HG03045 (cell line): ENCODE measurements around the gene TUBA4A.
"Not testable (repeated sequence)": the region's sequence is repeated elsewhere in the genome, so short reads cannot be mapped to it uniquely, and the experiment has no call there.

Experiments used
- ATAC-seq: cut with Tn5 transposase; IDR thresholded peaks from one replicate; pipeline ENCODE4 v1.9.1; 2021; ENCODE audit warnings: mild to moderate bottlenecking, moderate library complexity; ENCODE audit not compliant: unreplicated experiment

The TUBA4A gene

DNA sequence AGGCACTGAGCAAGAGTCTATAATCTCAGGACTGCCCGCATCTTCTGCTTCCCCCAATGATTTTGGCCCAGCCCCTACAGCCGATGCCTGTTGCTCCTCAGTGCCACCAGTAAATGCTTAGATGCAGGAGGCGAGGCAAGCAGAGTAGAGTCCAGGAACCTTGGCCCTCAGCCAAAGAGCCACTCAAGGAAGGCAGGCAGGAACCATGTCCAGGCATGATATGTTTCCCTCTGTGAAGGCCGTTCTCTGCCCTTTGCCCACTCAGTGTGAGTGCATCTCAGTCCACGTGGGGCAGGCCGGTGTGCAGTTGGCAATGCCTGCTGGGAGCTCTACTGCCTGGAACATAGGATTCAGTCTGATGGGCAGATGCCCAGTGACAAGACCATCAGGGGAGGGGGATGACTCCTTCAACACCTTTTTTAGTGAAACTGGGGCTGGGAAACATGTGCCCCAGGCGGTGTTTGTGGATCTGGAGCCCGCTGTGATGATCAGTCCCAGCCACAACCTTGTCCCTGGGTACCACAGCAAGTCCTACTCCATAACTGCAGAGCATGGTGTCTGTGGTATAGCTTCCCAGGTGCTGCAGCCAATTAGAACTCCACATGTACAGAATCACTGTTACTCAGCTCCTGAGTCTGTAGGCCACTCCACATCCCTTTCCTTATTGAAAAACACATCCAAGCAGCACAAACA lies 15.8 kb upstream of the TUBA4A start:
- ATAC-seq: no peak

DNA sequence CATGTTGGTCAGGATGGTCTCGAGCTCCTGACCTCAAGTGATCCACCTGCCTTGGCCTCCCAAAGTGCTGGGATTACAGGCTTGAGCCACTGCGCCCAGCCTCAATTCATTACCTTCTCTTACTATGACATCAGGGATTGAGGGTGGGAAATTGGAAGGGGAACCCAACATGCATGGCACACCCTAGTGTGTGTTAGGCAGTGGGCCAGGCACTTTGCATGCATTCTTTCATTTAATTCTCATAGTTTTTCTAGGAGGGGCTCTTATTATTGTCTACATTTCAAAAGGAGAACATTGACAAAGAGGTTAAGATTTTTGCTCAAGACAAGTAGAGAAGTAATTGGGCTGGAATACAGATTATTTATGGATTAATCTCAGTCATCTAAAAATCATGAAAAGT lies 14.6 kb upstream of the TUBA4A start:
- ATAC-seq: no peak

DNA sequence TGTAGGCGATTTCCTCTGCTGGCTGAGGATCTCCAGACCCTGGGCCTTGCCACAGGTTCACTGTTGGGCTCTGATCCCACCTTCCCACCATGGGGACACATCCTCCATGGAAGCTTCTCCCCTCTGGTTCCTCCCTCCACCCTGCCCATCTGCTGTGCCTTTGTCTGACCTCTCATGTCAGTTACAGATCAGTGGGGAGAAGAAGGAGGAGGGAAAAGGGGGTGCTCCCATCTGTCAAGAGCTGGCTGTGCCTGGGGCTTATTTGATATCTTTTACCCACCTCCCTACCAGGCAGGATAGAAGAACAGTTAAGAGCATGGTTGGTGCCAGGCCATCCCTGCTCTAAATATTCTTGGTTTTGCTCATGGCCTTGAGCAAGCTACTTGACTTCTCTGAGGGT lies 13.2 kb upstream of the TUBA4A start:
- no peak for ATAC-seq

DNA sequence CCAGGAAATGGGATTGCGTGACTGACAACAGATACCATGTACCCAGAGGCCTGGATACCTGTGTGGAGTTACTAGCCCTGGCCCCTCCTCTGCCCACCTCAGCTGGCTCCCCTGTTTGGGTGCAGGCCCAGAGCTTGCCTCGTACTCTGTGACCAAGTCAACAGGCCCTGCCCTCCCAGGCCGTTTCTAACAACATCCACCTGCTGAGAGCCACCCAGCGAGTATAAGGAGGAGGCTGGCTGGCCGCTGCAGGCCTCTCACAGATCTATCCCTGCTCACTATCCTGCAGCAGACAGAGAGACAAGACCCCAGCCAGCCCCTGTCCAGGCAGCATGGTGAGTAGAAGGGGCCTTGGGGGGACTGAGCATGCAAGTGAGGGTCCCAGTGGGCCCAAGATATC lies 12.5 kb upstream of the TUBA4A start:
- ATAC-seq: no peak

DNA sequence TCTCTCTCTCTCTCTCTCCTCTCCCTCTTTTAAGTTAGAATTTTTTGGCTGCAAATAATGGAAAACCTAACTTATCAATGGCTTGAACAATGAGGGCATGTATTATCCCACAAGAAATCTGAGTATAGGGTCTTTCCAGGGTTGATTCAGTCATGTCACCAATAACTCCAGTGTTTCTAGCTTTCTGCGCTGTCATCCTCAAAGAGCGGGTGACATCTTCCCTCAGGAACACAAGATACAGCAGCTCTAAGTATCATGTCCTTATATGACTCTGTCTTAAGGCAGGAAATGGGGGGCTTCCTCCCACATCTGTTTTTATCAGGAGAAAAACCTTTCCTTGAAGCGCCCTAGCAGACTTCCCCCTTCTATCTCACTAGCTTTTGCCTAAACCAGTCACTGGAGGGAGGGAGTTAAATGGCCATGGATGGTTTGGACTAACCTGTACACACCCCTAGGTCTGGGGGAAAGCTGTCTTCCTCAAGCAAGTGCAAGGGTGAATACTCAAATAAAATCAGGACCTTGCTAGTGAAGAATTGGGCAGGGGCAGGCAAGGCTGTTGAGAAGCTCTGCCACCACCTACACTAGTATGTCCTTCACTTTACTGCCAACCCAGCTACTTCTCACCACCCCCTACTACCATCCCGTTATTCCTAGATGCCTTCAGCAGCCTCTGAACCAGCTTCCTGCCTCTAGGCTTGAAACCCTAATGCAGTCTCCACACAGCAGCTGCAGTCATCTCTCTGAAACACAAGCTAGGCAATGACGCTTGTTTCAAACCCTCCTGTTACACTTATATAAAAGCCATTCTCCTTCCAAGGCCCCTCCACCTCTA lies 7.5 kb upstream of the TUBA4A start:
- no peak for ATAC-seq

DNA sequence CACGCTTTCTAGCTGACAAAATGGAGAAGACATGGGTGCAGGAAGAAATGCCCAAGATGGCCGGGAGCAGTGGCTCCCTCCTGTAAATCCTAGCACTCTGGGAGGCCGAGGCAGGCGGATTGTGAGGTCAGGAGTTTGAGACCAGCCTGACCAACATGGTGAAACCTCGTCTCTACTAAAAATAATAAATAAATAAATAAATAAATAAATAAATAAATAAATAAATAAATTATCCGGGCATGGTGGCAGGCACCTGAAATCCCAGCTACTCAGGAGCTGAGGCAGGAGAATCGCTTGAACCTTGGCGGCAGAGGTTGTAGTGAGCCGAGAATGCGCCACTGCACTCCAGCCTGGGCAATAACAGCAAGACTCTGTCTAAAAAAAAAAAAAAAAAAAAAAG lies 5.2 kb upstream of the TUBA4A start:
- ATAC-seq: not testable (repeated sequence)

DNA sequence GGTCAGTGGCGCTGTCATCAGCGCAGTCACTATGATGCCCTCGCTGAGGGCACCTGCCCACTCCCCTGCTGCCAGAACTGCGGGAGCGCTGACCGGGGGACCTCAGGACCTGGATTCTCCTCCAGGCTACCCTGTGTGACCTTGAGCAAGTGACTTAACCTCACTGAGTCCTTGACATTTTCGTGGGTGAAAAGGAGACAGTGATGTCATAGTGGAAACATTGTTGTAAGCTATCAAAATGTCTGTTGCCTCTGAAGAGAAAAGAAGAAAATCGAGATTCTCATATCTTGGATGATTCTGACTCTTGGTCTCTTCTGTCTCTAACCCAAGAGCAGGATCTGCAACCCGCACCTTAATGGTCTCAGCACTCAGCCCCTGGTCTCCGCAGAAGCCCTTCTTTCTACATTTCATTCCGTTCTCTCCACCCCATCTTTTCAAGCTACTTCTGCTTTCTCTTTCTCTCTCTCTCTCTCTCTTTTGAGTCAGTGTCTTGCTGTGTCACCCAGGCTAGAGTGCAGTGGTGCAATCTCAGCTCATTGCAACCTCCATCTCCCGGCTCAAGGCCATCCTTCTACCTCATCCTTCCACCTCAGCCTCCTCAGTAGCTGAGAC lies 978 bp upstream of the TUBA4A start:
- peak; percentile 23 for ATAC-seq

DNA sequence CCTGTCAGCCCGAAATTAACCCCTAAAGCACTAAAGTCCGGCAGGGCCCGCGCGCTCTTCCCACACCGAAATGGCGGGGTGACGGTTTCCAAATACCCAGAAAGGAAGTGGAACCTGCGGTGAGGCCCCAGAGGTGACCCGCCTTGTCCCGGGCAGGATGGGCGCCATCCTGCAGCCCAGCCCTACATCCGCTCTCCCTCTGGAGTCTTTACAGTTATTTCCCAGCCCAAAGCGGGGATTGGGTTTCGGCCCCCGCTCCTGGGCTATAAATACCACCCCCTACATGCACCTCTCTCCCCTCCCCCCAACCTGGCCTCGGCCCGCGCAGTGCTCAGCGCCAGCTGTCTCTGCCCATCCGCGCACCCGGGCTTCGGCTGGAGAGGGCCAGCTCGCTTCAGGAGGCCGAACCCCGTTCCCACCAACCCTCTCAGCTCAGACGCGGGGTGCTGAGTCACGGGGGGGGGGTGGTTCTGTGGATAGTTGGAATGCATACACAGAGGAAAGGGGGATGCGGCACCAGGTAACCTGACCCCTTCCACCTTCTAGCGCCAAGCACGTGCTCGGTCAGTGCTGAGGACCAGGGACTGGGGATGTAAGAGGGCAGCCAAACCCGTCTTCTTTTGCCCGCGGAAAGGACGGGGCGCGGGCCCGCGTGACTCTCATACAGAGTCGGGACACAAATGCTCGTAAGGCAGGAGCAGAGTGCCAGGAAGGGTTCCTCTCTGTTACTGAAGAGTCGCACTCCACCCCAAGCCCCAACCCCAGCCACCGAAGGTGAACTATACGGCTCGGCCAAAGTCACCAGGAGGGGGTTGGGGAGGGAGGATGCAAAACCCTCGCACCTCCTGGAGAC lies 592 bp downstream of the TUBA4A start, which contains the start of gene TUBA4B:
Gene TUBA4B, plus strand, starts transcription at position 344 of the 853 bp plus-strand sequence. Its CDS starts 165 bp downstream, at position 509.
- no peak for ATAC-seq

DNA sequence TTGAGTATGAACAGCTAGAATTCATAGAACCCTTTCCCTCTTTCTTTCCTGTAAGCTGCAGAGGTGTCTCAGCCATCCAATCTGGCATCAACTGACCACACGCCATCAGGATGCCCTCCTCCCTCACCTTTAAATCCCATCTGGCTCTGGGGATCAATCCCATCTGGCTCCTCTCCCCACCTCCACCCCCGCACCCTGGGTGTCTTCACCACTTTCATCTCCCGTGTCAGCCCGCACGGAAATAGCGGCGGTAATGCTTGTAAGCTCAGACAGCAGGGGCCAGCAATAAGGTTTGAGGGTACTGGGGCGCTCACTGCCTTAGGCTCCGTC lies 1.2 kb downstream of the TUBA4A start:
- ATAC-seq: no peak

DNA sequence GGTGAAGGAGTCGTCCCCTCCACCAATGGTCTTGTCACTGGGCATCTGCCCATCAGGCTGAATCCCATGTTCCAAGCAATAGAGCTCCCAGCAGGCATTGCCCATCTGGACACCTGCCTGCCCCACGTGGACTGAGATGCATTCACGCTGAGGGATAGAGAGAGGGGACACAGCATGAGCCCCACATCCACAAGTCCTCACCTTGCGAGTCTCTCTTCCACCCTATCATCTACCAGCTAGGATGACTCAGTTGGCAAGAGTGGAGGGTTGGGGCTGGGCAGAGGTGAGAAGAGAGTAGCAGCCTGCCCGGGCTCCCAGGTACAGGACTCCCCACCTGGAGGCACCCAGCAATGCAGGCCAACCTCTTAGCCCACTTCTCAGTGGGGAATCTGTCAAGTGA lies 1.6 kb downstream of the TUBA4A start:
- no peak for ATAC-seq

DNA sequence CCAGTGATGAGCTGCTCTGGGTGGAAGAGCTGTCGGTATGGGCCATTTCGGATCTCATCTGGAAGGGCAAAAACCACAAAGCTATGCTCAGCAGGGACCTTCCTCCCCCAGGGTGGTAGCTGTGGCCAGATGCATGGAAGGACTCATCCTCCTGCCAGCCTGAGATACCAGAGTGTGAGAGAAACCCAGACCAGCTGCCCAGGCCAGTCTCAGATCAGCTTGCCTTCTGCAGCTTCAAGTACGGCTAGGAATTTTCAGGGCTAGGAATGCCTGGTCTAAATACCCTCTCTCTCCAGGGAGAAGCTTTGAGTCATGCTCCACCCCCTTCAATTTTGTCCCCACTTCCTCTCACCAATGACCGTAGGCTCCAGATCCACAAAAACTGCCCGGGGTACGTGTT lies 2.1 kb downstream of the TUBA4A start:
- ATAC-seq: no peak

DNA sequence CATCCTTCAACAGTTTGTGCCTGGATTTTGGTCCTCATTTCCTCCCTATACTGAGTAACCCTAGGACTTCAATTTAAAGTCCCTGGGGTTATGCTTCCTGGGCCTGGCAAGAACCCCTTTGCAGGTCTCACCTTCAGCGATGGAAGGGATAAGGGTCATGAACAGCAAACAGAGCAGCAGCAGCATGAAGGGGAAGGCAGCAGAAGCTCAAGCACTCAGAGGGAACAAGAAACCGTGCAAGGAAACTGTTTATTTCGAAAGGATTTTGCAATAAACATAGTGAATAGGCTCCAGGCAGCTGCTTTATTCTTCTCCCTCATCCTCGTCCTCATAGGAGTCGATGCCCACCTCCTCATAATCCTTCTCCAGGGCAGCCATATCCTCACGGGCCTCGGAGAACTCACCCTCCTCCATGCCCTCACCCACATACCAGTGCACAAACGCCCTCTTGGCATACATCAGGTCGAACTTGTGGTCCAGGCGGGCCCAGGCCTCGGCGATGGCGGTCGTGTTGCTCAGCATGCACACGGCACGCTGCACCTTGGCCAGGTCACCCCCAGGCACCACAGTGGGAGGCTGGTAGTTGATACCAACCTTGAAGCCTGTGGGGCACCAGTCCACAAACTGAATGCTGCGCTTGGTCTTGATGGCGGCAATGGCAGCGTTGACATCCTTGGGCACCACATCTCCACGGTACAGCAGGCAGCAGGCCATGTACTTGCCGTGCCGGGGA lies 3.5 kb downstream of the TUBA4A start:
- no peak for ATAC-seq

DNA sequence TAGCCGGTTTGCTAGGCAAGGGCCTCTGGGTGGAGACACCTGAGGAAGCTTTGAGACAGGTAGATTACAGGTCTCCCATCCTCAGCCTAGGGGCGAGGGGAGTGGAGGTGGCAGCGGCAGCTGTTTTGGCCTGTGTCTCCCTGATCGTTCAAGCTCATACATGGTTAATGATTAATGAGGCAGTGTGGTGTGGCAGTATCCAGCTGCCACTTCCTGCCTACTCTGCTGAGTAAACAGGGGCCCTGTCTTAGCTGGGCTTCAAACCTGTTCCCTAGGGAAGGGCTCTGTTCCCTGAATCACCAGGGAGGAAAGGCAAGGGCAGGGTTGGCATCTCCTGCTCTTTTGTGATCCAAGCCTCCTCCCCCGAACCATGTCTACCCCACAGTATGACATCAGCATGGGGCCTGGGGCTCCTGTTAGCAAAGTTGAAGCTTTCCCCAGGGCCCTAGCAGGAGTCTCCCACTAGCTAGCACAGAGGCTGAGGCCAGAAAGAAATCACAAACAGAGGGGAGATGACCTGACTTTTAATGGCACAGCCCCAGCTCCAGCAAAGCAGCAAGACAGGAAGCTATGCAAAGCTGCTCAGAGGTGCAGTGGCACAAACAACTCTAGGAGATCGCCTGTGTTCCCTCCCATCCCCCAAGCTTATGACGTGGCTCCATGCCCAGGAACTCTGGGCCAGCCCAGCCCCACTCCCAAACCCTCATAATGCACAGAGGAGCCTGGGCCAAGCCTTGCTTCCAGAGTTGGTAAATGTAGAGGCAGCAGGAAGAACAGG lies 4.3 kb downstream of the TUBA4A start:
- ATAC-seq: peak; percentile 29

DNA sequence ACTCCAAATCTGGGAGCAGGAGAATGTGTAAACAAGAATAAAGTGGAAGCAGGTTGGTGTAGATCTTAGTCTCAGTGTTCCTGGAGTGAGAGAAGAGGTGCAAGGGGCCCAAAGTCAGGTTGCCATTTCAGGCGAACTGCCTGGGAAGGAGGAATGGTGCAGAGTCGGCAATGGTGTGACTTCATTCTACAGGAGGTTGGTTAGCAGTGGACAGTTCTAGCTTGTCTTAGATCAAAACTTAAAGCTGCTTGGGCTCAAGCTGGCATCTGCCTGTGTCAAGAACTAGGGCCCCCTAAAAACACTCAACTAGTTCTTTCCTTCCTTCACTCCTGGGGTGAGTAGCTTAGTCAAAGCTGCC lies 4.9 kb downstream of the TUBA4A start:
- no peak for ATAC-seq

DNA sequence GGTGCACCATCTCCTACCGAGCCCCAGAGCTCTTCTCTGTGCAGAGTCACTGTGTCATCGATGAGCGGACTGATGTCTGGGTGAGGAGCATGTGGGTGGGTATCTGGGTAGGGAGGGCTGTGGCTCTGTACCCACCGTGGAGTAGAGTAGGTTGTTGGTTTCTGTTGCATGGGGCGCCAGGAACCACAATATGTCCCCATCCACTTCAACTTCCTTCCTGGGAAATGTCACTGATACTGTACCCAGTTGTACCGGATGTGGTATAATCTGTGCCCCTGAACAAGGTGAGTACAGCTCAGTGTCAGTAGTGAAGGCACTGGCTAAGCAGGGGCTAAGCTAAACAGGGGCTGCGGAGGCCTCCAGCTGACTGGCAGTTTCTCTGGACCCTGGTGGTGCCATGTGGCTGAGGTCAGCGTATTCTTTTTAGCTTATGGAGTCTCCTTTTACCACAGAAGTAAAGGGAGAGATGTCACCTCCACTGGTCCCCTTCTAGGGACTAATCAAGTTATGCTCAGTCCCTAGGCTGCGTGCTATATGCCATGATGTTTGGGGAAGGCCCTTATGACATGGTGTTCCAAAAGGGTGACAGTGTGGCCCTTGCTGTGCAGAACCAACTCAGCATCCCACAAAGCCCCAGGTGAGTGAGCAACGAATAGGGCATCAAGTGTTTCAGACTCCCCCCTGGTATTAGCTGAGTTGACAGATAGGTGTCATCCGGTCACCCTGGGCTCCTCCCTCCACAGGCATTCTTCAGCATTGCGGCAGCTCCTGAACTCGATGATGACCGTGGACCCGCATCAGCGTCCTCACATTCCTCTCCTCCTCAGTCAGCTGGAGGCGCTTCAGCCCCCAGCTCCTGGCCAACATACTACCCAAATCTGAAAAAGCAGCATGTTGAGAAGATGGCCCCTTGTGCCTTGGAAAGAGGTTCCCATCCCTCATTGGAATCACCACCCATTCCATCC lies 5.8 kb downstream of the TUBA4A start:
- ATAC-seq: no peak

DNA sequence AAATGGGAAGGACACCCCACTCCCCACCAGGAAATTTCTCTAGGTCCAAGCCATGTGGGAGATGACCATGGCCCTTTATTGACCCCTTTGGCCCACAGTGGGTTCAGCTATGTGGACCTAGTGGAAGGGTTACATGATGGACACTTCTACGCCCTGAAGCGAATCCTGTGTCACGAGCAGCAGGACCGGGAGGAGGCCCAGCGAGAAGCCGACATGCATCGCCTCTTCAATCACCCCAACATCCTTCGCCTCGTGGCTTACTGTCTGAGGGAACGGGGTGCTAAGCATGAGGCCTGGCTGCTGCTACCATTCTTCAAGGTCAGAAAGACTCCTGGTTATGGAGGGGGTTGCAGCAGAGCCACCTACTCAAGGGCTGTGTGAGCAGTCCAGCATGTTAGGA lies 7.2 kb downstream of the TUBA4A start:
- no peak for ATAC-seq

DNA sequence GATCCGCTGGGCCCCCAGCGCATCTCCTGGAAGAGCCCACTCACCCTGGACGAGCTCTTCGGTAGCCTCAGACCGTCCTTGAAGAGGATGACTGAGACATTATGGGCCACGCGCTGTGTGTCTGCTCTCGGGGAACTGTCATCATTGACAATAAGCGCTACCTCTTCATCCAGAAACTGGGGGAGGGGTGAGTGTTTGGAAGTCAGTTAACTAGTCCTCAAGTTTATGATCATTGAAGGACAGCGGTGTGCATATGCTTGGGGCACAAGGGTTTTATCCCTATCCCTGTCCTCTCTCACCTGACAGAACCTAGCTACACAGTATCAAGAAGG lies 7.9 kb downstream of the TUBA4A start:
- ATAC-seq: no peak

DNA sequence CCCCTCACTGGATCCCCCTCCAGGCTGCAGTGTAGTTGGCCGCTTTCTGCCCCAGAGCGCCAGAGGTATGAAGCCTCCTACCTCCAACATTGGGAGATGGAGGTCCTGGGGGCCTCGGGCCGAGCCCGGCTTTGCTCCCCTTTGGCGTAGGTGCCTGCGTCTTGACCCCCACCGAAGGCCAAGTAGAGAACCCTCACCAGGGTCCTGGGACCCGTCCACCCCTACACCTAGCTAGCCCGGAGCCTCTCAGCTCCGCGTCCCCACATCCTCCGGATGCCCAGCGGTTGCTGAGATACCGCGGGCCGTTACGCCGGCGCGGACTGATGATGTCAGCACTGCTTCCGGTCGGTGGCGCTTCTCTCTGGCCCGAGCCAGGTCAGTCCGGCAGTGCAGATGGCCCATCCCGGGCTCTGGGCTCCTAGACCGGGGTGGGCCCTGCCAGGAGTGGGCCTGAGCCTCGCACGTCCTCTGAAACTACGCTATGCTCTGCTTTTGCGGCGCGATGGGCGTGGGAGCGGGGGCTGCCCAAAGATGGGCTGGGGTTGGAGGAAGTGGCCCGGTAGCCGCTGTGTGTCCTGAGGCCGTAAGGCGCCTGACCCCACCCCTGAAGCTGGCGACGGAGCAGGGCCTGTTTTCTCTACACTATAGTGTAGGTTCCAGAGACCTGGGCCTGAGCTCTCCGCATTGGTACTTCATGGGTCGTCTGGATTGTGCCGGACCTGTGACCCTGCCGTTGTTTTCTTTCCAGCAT lies 8.4 kb downstream of the TUBA4A start, which contains the start of the genes GLB1L and STK16:
Gene GLB1L, minus strand, starts transcription at position 297 of the 751 bp plus-strand sequence. CDS start 1,871 bp downstream, outside the sequence.
Gene STK16, plus strand, starts transcription at position 332 of the 751 bp plus-strand sequence. CDS start 521 bp downstream, outside the sequence.
- peak; percentile 74 for ATAC-seq
